HT1080 (cell line): ENCODE results near the gene ETS1. TPM values are rescaled to one million over a fixed set of nuclear protein-coding genes. Genes with fewer than 3 reads are reported as not detected.

ENCODE experiments used
- DNase-seq: peaks from one replicate; pipeline ENCODE4 v3.0.0-alpha.2; 2015; ENCODE audit warnings: low read depth
- total RNA-seq: library from RNA; depleted of rRNA; stranded (reverse); fragments of >200 nt; shearing (Covaris generic); gene quantifications from 2 replicates; pipeline ENCODE4 v1.2.3, GENCODE V29; 2014

ETS1 gene
- total RNA-seq, 1 experiment from 2014 or later, result 78.8 TPM

DNA sequence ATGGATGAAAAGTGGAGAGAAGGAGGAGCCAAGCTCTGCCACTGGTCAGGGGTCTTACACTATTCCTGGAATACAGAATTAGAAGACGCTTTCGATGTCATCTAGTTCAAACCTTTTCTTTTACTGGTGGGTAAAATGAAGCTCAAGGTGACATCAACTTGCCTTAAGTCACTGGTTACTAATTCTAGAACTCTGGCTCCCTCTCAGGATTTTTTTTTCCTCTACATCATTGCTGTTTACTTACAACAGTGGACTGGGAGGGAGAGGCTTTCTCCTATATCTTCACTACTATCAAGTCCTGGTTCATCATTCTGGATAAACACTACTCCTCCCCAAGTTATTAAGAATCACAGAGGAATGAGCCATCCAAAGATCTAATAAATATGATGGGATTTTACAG lies 82.9 kb downstream of the ETS1 start:
- DNase-seq, result no peak

DNA sequence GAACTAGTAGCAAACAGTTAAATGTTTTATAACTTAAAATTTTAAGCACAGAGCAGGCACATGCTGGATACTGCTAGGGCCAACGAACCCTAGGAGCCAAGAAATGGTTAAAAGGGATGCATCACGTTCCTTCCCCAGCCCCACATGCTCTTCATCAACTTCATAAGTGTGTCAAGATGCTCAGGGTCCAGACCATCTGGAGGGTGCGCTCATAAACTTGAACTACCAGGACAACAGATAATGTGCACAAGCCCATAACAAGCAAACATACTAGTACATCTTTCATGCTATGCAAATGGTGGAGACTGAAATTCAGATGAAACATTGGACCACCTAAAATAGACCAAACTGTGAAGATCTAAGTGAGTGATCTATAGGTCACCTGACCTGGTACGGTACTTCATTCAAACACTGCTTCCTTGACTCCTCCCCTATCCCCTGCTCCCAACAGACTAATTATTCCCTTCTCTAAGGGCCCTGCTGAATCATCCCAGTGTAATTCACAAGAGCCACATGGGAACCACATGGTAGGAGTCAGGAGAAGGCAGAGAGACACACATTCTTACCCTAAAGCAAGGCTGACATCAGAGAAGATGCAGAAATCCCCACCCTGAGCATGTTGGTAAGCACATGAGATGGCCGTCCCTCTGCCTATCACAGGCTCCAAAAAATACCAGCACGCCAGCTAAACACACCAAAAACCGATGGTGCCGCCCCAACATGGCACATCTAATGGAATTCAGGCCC lies 83.9 kb downstream of the ETS1 start:
- peak; percentile 89 for DNase-seq

DNA sequence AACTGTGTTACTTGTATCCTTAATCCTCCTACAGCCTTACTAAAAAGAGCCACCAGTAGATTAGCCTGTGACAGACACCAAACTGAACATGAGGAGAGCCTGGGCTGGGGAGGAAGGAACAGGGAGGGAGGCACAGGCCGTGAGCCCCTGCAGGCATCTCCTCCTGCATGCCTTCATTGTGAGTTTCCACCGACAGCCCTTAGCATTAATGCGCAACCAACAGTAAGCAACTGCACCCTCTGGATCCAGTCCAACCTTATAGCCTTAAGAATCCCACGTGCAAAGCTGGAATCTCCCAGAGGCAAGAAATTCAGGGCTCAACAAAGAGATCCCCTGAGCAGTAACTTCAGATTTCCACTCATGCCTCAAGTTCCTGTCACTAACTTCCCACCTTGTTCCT lies 84.6 kb downstream of the ETS1 start:
- no peak for DNase-seq

DNA sequence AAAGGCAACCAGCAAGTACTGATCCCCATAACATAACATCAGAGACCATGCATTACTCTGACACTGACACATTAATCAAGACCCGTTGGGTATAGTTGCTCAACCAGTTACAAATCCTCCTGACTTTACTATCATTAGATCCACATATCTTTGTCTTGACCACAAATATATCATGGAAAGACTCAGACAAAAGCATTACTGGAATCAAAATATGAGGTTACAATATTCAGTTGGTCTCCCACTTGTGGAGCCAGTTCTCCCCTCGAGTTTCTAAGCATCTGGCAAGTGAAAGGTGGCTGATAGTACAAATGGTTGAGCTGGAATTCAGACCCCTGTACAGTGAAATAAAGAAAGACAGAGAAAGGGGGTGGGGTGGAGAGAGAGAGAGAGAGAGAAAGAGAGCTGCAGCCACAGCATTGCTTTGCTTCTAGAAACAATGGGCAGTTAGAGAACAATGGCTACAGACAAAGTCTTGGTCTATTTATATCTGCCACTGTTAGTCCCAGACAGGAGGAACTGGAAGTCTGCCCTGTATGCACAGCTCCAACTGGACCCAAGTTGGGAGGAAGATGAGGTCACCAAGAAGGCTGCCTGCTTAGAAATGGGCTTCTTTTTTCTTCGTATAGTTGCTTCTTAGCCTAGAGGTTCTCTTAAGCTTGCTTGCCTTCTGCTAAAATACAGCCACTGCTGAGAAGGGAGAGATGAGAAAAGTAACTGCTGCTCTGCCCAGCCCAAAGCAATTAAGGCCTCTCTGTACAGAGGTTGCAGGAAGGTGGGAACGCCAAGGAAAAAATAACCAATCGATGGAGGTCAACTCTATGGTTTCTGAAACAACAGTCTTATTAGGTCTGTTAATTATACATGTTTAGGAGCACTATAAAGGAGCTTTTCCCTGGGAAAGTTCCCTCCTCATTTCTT lies 85.5 kb downstream of the ETS1 start:
- DNase-seq, result peak; percentile 74

DNA sequence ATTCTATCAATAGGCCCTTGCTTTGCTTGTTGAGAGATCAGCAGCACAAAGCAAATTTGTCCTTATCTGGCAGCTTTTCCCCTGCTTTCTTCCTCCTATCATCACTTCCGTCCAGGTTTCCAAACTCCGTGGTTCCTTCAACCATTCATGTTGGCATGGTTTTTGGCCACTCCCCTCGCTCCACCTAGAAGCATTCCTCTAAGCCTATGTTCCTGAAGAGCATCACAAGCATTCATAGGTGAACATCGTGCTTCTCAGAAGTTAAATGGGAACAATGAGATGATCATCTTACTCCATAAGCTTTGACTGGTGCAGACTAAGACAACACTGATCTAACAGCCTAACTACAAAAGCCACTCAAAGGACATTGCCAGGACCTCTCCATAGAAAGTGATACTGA lies 86.3 kb downstream of the ETS1 start:
- no peak for DNase-seq

DNA sequence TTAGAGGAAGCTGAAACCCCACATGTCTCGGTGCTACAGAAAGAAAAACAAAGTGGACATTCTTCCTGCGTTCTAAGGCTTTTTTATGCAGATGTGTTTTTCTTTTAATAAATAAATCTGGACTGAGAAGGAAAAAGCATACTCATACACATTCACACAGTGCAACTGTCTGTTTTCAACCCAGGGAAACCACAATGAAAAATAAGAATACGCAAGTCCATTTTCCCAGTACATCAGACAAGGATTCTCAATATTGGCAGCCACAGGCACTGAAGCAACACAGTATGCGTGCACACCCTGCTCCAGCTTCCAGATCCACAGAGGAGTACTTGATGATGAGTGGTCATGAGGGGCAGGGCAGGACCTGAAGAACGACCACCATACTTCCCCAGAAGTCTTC lies 86.9 kb downstream of the ETS1 start:
- DNase-seq, result no peak

DNA sequence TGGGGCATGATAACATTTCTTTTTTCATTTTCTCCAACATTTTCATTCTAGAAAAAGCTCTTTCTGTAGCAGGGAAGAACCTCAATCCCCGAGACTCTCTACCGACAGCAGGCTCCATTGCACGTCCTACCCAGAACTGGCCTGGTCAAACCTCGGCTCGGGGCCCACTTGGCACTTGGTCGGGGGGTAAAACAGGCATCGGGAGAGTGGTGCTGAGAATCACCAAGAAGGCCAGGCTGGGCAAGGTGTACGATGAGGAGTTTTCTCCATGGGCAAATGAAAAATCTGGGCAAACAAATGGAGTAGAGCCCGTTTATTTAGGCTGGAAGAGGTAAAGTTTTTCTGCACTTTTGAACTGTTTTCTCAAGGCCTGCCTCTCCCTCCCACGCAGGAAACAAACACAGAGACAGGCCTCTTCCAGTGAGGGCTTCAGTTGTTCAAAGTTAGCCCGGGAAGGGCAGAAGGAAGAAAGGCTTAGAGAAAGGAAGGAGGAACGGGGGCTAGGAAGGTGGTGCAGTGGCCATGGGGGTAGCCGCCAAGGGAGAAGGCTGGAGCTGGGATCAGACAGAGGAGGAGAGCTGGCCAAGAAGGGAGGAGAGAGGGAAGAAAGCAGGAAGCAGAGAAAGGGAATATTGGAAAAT lies 87.6 kb downstream of the ETS1 start:
- no peak for DNase-seq

DNA sequence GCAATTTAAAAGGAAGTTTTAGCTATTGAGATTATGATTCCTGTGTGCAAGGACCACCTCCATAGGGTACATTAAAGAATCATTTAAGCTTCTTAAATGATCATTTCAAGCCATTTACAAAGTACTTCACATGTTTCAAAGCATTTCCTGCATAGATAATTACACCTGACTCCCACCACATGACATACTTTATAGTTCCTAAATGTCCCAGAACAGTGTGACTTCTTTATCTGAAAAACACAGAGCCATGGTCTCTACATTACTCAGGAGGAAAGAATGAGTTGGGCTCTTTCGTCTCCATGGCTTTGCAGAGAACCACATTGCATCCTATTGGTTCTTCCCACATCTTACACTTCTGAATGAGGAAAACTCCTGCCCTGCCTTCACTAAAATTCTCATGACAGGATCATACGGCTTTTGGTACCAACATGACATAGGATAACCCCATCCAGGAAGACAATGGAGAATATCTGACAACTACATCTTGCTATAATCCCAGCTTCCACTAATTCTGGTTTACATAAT lies 88.6 kb downstream of the ETS1 start:
- DNase-seq, result peak; percentile 61

DNA sequence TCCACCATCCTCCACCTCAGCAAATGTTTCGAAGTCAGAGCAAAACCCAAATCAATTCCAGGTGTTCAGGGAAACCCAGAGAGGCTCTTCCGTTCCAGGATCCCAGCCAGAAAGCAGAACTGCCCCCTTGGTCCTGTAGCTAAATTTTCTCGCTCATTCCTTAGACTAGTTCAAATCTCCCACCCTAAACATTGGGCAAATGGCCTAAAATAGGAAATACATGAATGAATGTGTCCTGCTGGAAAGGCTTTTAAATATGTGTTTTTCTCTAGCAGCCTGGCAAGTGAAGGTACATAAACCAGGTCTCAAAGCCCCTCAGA lies 89.6 kb downstream of the ETS1 start:
- no peak for DNase-seq

DNA sequence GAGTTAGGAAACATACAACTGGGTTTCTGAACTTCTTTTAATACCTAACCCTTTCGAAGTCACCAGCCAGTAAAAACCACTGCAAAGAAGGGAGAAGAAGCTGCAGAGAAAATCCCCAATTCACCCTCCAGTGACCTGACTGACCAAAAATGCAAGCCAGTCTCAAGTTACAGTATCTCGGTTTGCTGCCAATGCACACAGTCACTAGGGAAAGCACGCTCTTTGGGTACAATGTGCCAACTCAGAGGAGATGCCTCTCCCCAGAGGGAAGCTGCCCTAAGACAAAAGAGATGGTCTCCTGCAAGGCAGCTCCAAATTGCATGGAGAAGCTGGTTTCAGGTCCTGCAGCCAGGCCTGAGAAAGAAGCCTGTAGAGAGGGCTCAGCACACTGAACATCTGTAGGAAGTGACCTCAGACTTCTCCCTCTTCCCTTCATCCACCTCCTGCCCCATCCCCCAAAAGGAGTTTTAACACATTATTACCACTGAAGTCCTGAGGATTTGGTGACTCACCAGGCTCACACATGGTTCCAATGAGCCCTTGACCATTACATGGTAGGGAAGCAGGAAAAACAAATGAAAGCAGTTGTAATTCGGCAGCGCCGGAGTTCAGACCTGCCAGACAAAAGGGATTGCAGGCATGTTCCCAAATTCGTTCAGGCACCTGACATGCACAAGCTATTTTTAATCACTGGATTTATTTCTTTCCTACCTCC lies 90.1 kb downstream of the ETS1 start:
- DNase-seq, result peak; percentile 97

DNA sequence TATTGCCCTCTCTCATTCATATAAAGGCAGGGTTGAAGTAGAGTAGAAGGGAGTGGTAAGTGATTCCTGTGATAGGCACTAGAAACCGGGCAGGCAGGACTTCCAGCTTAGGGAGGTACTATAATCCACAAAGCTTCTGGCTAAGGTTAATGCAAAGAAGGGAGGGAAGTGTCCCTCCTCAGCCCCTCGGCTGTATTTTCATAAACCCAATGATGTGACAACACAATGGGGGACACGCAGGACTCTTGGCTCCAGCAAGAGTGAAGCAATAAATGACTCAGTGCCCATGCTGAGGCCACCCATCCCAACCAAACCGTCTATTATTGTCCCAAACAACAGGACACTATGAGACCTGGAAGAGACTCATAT lies 90.7 kb downstream of the ETS1 start:
- DNase-seq, result no peak

DNA sequence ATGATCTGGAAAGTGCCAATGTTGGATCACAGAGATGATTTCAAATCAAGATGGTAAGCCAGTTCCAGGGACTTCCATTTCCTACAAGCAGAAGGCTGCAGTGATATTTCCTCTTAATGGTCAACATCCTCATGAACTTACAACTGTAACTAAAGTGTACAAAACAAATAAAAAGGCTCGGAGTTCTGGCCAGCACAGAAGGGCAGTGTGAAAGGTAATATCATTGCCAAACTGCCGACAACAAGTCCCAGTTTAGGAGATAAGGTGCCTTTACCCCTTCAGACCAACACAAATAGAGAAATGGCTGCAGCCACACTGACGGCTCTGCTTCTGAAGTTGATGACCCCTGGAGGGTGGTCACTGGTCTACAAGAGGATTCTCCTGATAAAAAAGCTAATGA lies 91.1 kb downstream of the ETS1 start:
- DNase-seq, result no peak

DNA sequence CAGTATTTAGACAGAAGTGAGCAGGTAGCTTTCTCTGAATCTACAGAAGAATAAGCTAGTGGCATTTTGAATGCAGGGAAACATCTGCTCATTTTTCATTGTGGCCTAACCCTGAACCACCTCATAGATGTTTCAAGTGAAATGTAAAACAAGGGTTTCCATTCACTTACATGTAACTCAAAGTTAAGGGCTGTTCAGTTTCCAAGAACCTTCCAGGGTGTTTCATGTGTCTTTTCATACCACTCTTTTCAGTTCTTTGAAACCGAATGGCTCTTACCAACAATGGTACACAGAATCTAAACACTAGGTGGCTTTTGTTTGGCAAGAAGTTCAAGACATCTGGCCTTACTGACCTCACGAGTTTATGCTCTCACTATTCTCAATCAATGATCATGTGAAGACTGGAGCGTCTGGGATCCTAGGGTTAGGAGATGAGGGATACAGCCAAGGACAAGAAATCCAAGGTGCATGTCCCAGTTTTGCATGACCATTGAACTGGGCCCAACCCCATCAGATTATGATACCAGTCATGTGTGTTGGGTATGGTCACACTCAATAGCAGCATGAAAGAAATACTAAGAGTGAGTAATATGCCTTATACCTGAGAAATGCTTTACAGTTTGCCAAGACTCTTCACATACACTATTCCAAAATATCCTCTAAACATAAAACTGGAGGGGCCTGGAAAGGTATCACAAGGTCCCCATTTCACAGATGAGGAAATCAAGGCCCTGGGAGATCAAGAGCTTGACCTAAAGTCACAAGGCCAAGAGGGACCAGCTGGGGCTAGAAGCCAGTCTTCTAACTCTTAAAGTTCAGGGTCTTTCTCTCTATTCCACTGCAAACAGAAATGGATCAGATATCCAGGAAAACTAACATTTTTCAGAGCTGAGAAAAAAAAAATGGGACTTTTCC lies 92.7 kb downstream of the ETS1 start:
- DNase-seq, result no peak

DNA sequence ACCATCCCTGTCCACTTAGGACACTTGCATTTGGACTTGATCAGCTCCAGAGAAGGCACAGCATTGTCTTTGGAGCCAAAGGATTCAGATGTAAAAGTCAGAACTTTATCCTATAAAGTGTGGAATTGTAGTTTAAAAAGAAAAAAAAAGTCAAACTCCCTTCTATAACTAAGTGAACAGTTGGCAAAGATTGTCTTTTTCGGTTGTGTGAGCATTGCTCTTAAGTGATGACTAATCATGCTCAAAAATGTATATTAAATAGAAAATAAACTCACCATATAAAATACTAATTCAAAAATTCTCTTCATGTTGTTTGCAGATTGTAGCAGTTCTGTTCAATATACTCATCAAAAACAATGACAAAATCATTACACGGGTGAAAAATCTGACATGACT lies 93.8 kb downstream of the ETS1 start:
- no peak for DNase-seq

DNA sequence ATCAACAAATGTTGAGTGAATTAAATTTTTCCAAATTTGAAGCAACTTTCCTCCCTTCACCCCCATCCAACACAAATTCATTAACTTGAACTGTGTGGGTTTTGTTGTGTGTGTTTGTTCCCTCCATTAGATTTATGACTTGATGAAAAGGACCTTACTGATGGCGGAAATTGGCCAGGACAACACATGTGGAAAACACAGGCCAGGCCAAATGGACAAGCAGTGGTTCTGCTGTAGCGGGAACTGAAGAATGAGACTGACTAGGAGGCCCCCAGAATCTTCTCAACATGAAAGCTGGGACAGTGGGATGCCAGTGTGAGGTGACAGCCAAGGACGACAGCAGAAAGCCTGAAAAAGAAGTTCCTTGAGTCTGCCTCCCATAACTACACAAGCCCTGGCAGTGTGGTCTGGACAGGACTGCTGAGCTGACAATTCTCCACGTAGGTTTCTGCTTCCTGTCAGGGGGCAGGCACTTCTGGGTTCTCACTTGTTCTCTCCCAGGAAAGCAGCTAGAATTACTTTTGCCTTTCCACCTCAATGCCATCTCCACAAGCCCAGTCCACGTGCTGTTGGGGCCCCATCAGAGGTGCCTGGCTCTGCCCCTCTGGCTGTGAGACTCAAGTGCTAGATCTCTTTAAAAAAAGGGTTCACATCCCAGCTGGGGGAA lies 94.3 kb downstream of the ETS1 start:
- DNase-seq, result no peak

DNA sequence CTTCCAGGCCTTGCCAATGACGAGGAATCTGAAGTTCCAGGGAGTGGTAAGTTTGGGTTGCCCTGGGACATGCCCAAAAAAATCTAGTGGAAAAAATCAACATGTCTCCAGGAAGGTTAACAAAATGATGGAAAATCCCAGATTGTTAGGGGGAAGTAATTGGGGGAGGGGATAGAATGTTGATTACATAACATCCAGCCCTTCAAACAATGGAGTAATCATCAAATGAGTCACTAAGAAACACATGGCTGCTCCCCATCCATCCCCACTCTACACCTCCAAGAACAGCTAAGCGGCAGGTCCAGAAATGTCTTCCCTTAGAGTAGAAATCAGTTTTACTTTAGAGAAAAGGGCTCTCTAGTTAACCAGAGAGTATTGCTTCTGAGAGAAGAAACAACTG lies 94.9 kb downstream of the ETS1 start:
- DNase-seq, result peak; percentile 59

DNA sequence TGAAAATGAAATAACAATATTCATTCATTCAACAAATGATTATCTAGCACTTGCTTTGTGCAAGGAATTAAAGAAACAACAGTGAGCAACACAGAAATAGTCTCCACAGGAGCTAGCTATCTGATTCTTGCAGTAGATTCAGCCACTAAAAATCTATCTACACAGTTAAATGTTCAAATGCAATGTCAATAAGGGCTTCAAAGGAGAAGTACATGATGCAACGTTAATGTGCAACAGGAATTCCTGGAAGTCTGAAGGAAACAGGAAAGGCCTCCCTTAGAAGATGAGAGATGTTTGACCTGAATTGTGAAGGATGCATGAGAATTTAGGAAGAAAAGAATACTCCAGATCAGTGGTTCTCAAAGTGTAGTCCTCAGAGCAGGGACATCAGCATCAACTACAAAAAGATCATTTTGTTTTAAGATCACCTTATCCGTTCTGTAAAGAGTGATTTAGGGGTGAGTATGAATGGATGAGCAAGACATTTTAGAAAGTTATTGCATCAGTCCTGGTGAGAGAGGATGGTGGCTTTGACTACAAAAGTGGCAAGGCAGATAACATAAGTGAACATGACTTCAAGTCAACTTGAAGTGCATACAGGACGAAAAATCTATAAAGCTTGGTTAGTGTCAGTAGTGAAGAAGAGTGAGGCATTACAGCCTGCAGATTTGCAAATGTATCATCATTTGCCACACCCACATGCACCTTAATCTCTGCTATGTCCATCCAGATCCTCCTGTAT lies 96.0 kb downstream of the ETS1 start:
- DNase-seq, result no peak

DNA sequence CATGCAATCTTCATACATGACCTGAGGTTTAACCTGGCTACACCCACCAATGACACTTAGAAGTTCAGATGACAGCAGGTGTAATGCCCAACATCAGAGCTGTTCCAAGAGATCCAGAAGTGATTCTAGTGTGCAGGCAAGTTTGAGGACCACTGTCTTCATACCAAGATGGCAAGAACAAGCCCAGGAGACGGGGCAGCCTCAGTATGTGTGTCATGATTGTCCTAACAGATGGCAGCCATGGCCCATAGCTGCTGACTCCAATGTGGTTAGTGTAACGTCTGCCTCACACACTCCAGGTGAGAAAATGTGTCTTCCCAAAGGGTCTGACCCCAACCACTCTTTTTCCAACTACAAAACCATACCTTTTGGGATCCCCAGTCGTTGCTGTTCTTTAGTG lies 97.3 kb downstream of the ETS1 start:
- no peak for DNase-seq

DNA sequence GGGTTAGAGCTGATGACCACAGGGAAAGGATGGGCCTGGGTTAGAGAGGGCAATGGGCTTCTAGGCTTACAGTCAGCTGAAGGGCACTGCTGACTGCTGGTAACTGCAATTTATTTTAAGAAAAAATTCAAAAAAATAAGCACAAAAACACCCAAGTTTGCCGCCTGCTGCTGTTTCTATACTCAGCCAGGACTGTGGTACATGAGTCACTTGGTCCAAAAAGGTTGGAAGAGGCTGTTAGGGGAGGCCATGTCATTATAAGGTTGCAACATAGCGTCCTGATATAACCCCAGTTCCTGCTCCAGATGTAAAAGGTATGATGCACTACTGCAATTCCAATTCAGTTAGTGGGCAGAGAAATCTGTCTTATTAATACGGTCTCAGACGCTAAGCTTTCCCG lies 98.9 kb downstream of the ETS1 start:
- DNase-seq, result peak; percentile 94
